ENCODE data around the gene PLA2G2A.

PLA2G2A gene

GRCh38 chr1:19973616-19974015, 5.8 kb downstream of the PLA2G2A start:
- Histone ChIP-seq H3K27ac (ENCODE audit: low read depth, low read length) (no peak overlapping the region), H3K27me3 (ENCODE audit: control insufficient read depth, insufficient read depth, low read length) (no peaks in the 10 kb centered on the region), H3K4me3 (ENCODE audit: low read depth, low read length) (no peak overlapping the region), H3K36me3 (ENCODE audit: control insufficient read depth, insufficient read depth, low read length) (no peaks in the 10 kb centered on the region), H3K9me3 (ENCODE audit: control insufficient read depth, insufficient read depth, low read depth, low read length) (no peaks in the 10 kb centered on the region), H3K9ac (ENCODE audit: low read length) (no peak overlapping the region), H3K4me1 (ENCODE audit: control insufficient read depth, insufficient read depth, low read length) (peaks cover 8% of the 10 kb centered on the region)

GRCh38 chr1:19971664-19972063, 7.8 kb downstream of the PLA2G2A start:
- Histone ChIP-seq H3K9me3 (ENCODE audit: control insufficient read depth, insufficient read depth, low read depth, low read length) (no peaks in the 10 kb centered on the region), H3K9ac (ENCODE audit: low read length) (no peak overlapping the region), H3K27me3 (ENCODE audit: control insufficient read depth, insufficient read depth, low read length) (no peaks in the 10 kb centered on the region), H3K4me3 (ENCODE audit: low read depth, low read length) (no peak overlapping the region), H3K4me1 (ENCODE audit: control insufficient read depth, insufficient read depth, low read length) (peaks cover 8% of the 10 kb centered on the region), H3K36me3 (ENCODE audit: control insufficient read depth, insufficient read depth, low read length) (no peaks in the 10 kb centered on the region), H3K27ac (ENCODE audit: low read depth, low read length) (no peak overlapping the region)

- Histone ChIP-seq H3K27me3 (ENCODE audit: control insufficient read depth, insufficient read depth, low read length) (no peaks in the 10 kb centered on the region), H3K36me3 (ENCODE audit: control insufficient read depth, insufficient read depth, low read length) (no peaks in the 10 kb centered on the region), H3K27ac (ENCODE audit: low read depth, low read length) (no peak overlapping the region), H3K4me3 (ENCODE audit: low read depth, low read length) (no peak overlapping the region), H3K4me1 (ENCODE audit: control insufficient read depth, insufficient read depth, low read length) (peaks cover 2% of the 10 kb centered on the region), H3K9me3 (ENCODE audit: control insufficient read depth, insufficient read depth, low read depth, low read length) (0 out of 2 replicates have a peak, but pooled peaks cover 3% of the 10 kb centered on the region), H3K9ac (ENCODE audit: low read length) (no peak overlapping the region)
Measured at GRCh38 chr1:19969898-19970660, 9.3 kb downstream of the PLA2G2A start.

GRCh38 chr1:19967808-19968207, 11.6 kb downstream of the PLA2G2A start:
- no peaks in the 10 kb centered on the region for H3K27me3 ChIP-seq (ENCODE audit: control insufficient read depth, insufficient read depth, low read length)
- no peaks in the 10 kb centered on the region for H3K4me1 ChIP-seq (ENCODE audit: control insufficient read depth, insufficient read depth, low read length)
- peaks cover 23% of the 10 kb centered on the region for H3K9me3 ChIP-seq (ENCODE audit: control insufficient read depth, insufficient read depth, low read depth, low read length)
- H3K27ac ChIP-seq (ENCODE audit: low read depth, low read length), result no peak overlapping the region
- no peaks in the 10 kb centered on the region for H3K36me3 ChIP-seq (ENCODE audit: control insufficient read depth, insufficient read depth, low read length)
- H3K9ac ChIP-seq (ENCODE audit: low read length), result no peak overlapping the region
- H3K4me3 ChIP-seq (ENCODE audit: low read depth, low read length), result no peak overlapping the region

GRCh38 chr1:19964542-19964941, 14.9 kb downstream of the PLA2G2A start:
- Histone ChIP-seq H3K27ac (ENCODE audit: low read depth, low read length) (no peak overlapping the region), H3K36me3 (ENCODE audit: control insufficient read depth, insufficient read depth, low read length) (no peaks in the 10 kb centered on the region), H3K9me3 (ENCODE audit: control insufficient read depth, insufficient read depth, low read depth, low read length) (peaks cover 27% of the 10 kb centered on the region), H3K9ac (ENCODE audit: low read length) (no peak overlapping the region), H3K4me3 (ENCODE audit: low read depth, low read length) (no peak overlapping the region), H3K4me1 (ENCODE audit: control insufficient read depth, insufficient read depth, low read length) (no peaks in the 10 kb centered on the region), H3K27me3 (ENCODE audit: control insufficient read depth, insufficient read depth, low read length) (no peaks in the 10 kb centered on the region)

- Histone ChIP-seq H3K4me1 (ENCODE audit: control insufficient read depth, insufficient read depth, low read length) (no peaks in the 10 kb centered on the region), H3K27ac (ENCODE audit: low read depth, low read length) (no peak overlapping the region), H3K9ac (ENCODE audit: low read length) (no peak overlapping the region), H3K9me3 (ENCODE audit: control insufficient read depth, insufficient read depth, low read depth, low read length) (peaks cover 27% of the 10 kb centered on the region), H3K36me3 (ENCODE audit: control insufficient read depth, insufficient read depth, low read length) (no peaks in the 10 kb centered on the region), H3K4me3 (ENCODE audit: low read depth, low read length) (no peak overlapping the region), H3K27me3 (ENCODE audit: control insufficient read depth, insufficient read depth, low read length) (no peaks in the 10 kb centered on the region)
Measured at GRCh38 chr1:19963636-19964035, 15.8 kb downstream of the PLA2G2A start.

- H3K4me1 ChIP-seq (ENCODE audit: control insufficient read depth, insufficient read depth, low read length), result peaks cover 9% of the 10 kb centered on the region; the same call in 1 of the 2 replicates
- no peak overlapping the region for H3K4me3 ChIP-seq (ENCODE audit: low read depth, low read length)
- H3K9me3 ChIP-seq (ENCODE audit: control insufficient read depth, insufficient read depth, low read depth, low read length), result peaks cover 27% of the 10 kb centered on the region
- H3K36me3 ChIP-seq (ENCODE audit: control insufficient read depth, insufficient read depth, low read length), result no peaks in the 10 kb centered on the region
- no peak overlapping the region for H3K27ac ChIP-seq (ENCODE audit: low read depth, low read length)
- H3K9ac ChIP-seq (ENCODE audit: low read length), result no peak overlapping the region
- no peaks in the 10 kb centered on the region for H3K27me3 ChIP-seq (ENCODE audit: control insufficient read depth, insufficient read depth, low read length)
Measured at GRCh38 chr1:19960591-19960990, 18.8 kb downstream of the PLA2G2A start.

- Histone ChIP-seq H3K9me3 (ENCODE audit: control insufficient read depth, insufficient read depth, low read depth, low read length) (peaks cover 30% of the 10 kb centered on the region), H3K36me3 (ENCODE audit: control insufficient read depth, insufficient read depth, low read length) (no peaks in the 10 kb centered on the region), H3K4me1 (ENCODE audit: control insufficient read depth, insufficient read depth, low read length) (peaks cover 10% of the 10 kb centered on the region; the same call in 1 of the 2 replicates), H3K9ac (ENCODE audit: low read length) (no peak overlapping the region), H3K27me3 (ENCODE audit: control insufficient read depth, insufficient read depth, low read length) (no peaks in the 10 kb centered on the region), H3K27ac (ENCODE audit: low read depth, low read length) (no peak overlapping the region), H3K4me3 (ENCODE audit: low read depth, low read length) (no peak overlapping the region)
Measured at GRCh38 chr1:19957779-19958178, 21.6 kb downstream of the PLA2G2A start.

GRCh38 chr1:19955534-19956170, 23.8 kb downstream of the PLA2G2A start:
- Histone ChIP-seq H3K4me3 (ENCODE audit: low read depth, low read length) (no peak overlapping the region), H3K36me3 (ENCODE audit: control insufficient read depth, insufficient read depth, low read length) (no peaks in the 10 kb centered on the region), H3K9ac (ENCODE audit: low read length) (no peak overlapping the region), H3K9me3 (ENCODE audit: control insufficient read depth, insufficient read depth, low read depth, low read length) (peaks cover 27% of the 10 kb centered on the region), H3K4me1 (ENCODE audit: control insufficient read depth, insufficient read depth, low read length) (peaks cover 10% of the 10 kb centered on the region; the same call in 1 of the 2 replicates), H3K27ac (ENCODE audit: low read depth, low read length) (no peak overlapping the region), H3K27me3 (ENCODE audit: control insufficient read depth, insufficient read depth, low read length) (no peaks in the 10 kb centered on the region)

GRCh38 chr1:19954059-19954458, 25.4 kb downstream of the PLA2G2A start:
- peaks cover 15% of the 10 kb centered on the region; the same call in 1 of the 2 replicates for H3K4me1 ChIP-seq (ENCODE audit: control insufficient read depth, insufficient read depth, low read length)
- no peak overlapping the region for H3K27ac ChIP-seq (ENCODE audit: low read depth, low read length)
- H3K36me3 ChIP-seq (ENCODE audit: control insufficient read depth, insufficient read depth, low read length), result no peaks in the 10 kb centered on the region
- no peaks in the 10 kb centered on the region for H3K27me3 ChIP-seq (ENCODE audit: control insufficient read depth, insufficient read depth, low read length)
- no peak overlapping the region for H3K4me3 ChIP-seq (ENCODE audit: low read depth, low read length)
- no peak overlapping the region for H3K9ac ChIP-seq (ENCODE audit: low read length)
- H3K9me3 ChIP-seq (ENCODE audit: control insufficient read depth, insufficient read depth, low read depth, low read length), result peaks cover 27% of the 10 kb centered on the region

- Histone ChIP-seq H3K4me3 (ENCODE audit: low read depth, low read length) (no peak overlapping the region), H3K9me3 (ENCODE audit: control insufficient read depth, insufficient read depth, low read depth, low read length) (peaks cover 12% of the 10 kb centered on the region), H3K27ac (ENCODE audit: low read depth, low read length) (no peak overlapping the region), H3K4me1 (ENCODE audit: control insufficient read depth, insufficient read depth, low read length) (peaks cover 5% of the 10 kb centered on the region; the same call in 1 of the 2 replicates), H3K36me3 (ENCODE audit: control insufficient read depth, insufficient read depth, low read length) (no peaks in the 10 kb centered on the region), H3K9ac (ENCODE audit: low read length) (no peak overlapping the region), H3K27me3 (ENCODE audit: control insufficient read depth, insufficient read depth, low read length) (no peaks in the 10 kb centered on the region)
Measured at GRCh38 chr1:19949016-19949415, 30.4 kb downstream of the PLA2G2A start.

Data from HUES6 (cell line).